Measurements from ENCODE around the gene MSI2.

Gene MSI2

DNA sequence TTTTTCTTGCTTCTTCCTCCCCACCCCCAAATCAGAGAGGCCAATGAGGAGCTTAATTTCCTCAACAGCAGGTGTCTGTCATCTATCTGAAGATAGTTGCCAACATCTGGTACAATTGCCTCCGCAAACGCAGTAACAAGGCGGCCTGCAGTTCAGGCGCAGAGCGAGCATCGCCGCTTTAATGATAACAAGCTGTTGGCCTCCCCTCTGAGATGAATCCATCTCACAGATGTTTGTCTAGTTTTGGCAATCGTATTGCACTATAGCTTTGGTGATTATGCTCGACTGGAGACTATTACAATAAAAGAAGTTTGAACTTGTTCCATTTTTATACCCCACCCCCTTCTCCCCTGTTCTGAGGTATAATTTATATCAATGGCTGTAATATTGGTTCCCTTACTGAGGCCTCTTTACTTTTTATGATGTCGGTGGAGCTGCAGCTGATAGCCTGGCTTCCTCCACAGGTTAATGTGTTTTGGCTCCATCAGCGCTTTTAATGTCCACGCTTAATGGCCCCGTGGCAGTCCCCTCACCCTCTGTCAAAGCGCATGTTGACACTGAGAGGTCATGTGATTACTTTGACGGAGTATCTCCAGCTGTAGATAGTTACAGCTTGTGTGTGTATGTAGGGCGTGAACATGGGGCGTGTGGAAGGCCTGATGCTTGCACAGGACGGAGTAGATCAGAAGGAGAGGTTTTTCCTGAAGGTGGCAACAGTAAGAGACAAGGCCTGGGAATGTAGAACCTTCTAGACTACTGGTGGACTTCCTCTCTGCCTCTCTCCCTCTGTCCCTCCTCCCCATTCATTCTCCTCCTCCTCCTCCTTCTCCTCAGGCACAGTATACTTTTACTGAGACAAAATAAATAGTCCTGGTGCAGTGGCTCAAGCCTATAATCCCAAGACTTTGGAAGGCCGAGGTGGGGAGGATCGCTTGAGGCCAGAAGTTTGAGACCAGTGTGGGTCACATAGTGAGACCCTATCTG is 164.7 kb downstream of the MSI2 start:
- no peak for DNase-seq (ENCODE audit: low read depth, low spot score)
- no peak overlapping the region for H3K9ac ChIP-seq (ENCODE audit: insufficient read length)
- no peaks in the 10 kb centered on the region for H3K36me3 ChIP-seq (ENCODE audit: insufficient read depth, low read length)
- H3K27ac ChIP-seq = no peak overlapping the region
- H3K4me3 ChIP-seq = no peak overlapping the region
- TF ChIP-seq EZH2 (IDR thresholded peaks at IDR 0.05) = no peak
- TF ChIP-seq FOXP2 (optimal IDR thresholded peaks at IDR 0.05; ENCODE audit: control extremely low read depth, extremely low read length, insufficient read depth) = no peak
- no peaks in the 10 kb centered on the region for H3K9me3 ChIP-seq (ENCODE audit: low read depth, low read length)

DNA sequence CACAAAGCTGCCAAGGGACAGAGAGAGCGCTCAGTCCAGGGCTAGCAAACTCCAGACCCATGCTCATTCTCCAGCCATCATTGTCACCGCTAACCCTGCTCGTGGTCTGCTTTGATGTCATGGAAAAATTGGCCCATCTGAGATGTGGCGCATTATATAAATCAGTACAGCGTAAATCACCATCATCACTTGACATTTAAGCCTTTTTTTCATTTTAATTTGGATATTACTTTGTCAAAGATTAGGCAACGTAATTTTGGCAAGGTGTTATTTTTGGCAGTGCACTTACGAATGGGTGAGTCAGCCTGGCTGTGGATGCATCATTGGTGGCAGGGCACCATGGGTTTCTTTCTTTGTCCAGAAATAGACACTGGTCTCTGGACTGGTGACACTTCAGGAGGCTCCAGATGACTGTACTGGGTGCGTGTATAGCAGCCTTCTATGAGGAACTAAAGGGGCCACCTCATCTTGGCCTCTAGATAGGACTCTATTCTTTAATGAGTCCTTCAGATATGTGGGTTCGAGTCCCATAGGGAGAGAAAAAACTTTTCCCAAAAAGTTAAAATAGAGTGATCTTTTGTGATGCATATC is 166.3 kb downstream of the MSI2 start:
- Histone ChIP-seq H3K9me3 (ENCODE audit: low read depth, low read length) (no peaks in the 10 kb centered on the region), H3K9ac (ENCODE audit: insufficient read length) (no peak overlapping the region), H3K27ac (no peak overlapping the region), H3K4me3 (no peak overlapping the region), H3K36me3 (ENCODE audit: insufficient read depth, low read length) (no peaks in the 10 kb centered on the region)
- TF ChIP-seq FOXP2 (optimal IDR thresholded peaks at IDR 0.05; ENCODE audit: control extremely low read depth, extremely low read length, insufficient read depth) (no peak), POLR2AphosphoS5 (IDR thresholded peaks at IDR 0.05; ENCODE audit: borderline replicate concordance, low read depth, low read length) (no peak), EZH2 (IDR thresholded peaks at IDR 0.05) (no peak)
- DNase-seq (ENCODE audit: low read depth, low spot score) = no peak

DNA sequence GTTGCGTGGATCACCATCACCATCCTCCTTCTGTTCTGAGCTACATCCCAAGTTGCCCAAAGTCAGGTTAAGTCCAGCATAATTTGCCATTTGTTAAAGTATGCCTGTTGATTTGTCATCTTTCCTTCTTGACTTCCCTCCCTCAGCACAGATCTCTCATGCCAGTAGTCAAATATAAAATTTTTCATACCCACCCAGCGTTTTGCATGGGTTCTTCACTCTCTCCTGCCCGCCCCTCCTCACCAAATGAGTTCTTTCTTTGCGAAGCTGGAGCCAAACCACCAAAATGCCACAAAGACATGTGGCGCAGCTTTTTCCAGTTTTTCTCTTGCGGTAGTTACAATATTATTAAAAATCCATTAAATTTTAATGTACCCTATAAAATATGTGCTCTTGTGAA is 167.2 kb downstream of the MSI2 start:
- no peak for TF ChIP-seq POLR2AphosphoS5 (IDR thresholded peaks at IDR 0.05; ENCODE audit: borderline replicate concordance, low read depth, low read length)
- TF ChIP-seq EZH2 (IDR thresholded peaks at IDR 0.05) = no peak
- no peak for TF ChIP-seq FOXP2 (optimal IDR thresholded peaks at IDR 0.05; ENCODE audit: control extremely low read depth, extremely low read length, insufficient read depth)
- no peaks in the 10 kb centered on the region for H3K9me3 ChIP-seq (ENCODE audit: low read depth, low read length)
- H3K36me3 ChIP-seq (ENCODE audit: insufficient read depth, low read length) = no peaks in the 10 kb centered on the region
- no peak overlapping the region for H3K9ac ChIP-seq (ENCODE audit: insufficient read length)
- no peak overlapping the region for H3K4me3 ChIP-seq
- DNase-seq (ENCODE audit: low read depth, low spot score) = no peak
- no peak overlapping the region for H3K27ac ChIP-seq

DNA sequence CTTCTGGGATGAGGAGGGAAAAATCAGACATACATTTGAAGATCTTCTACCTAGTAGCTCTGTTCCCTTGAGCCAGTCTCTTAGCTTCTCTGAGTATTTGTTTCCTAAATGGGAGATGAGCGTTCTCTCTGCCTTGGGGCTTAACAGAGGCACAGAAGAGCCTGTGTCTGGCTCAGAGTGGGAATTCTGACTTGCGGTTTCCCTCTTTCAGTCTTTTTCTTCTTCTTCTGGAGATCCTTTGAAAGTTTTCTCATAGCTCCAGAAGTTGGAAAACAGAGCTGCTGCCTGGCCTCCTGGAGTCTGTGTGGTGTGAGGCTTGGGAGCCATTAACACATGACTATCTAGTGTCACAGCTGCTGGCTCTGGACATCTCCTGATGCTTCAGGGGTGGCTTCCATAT is 167.9 kb downstream of the MSI2 start:
- H3K9ac ChIP-seq (ENCODE audit: insufficient read length) = no peak overlapping the region
- H3K4me3 ChIP-seq = no peak overlapping the region
- H3K9me3 ChIP-seq (ENCODE audit: low read depth, low read length) = no peaks in the 10 kb centered on the region
- no peaks in the 10 kb centered on the region for H3K36me3 ChIP-seq (ENCODE audit: insufficient read depth, low read length)
- H3K27ac ChIP-seq = no peak overlapping the region
- TF ChIP-seq FOXP2 (optimal IDR thresholded peaks at IDR 0.05; ENCODE audit: control extremely low read depth, extremely low read length, insufficient read depth) = no peak
- TF ChIP-seq EZH2 (IDR thresholded peaks at IDR 0.05) = no peak
- TF ChIP-seq POLR2AphosphoS5 (IDR thresholded peaks at IDR 0.05; ENCODE audit: borderline replicate concordance, low read depth, low read length) = no peak
- no peak for DNase-seq (ENCODE audit: low read depth, low spot score)

DNA sequence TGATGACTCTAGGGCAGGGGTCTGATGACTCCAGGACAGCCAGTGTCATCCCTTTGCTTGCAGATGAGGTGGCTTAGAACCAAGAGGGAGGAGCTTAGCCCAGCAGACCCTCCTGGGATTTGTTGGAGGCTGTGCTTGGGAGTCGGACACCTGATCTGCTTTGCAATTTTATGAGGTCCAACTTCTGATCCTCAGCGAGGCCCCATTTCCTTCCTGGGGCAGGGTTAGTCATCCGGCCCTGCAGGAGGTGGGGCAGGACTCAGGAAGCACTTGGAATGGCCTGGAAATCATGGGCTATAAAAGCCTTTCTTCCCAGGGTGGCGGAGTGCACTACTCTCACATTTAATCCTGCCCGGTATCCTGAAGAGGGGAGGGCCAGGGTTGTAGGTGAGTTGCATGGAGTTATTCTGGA is 168.5 kb downstream of the MSI2 start:
- TF ChIP-seq EZH2 (IDR thresholded peaks at IDR 0.05) = no peak
- no peak; the same call in 1 of the 2 replicates for TF ChIP-seq POLR2AphosphoS5 (IDR thresholded peaks at IDR 0.05; ENCODE audit: borderline replicate concordance, low read depth, low read length)
- TF ChIP-seq FOXP2 (optimal IDR thresholded peaks at IDR 0.05; ENCODE audit: control extremely low read depth, extremely low read length, insufficient read depth) = no peak
- H3K4me3 ChIP-seq = no peak overlapping the region
- DNase-seq (ENCODE audit: low read depth, low spot score) = no peak
- no peaks in the 10 kb centered on the region for H3K36me3 ChIP-seq (ENCODE audit: insufficient read depth, low read length)
- H3K9ac ChIP-seq (ENCODE audit: insufficient read length) = no peak overlapping the region
- no peaks in the 10 kb centered on the region for H3K9me3 ChIP-seq (ENCODE audit: low read depth, low read length)
- no peak overlapping the region for H3K27ac ChIP-seq

DNA sequence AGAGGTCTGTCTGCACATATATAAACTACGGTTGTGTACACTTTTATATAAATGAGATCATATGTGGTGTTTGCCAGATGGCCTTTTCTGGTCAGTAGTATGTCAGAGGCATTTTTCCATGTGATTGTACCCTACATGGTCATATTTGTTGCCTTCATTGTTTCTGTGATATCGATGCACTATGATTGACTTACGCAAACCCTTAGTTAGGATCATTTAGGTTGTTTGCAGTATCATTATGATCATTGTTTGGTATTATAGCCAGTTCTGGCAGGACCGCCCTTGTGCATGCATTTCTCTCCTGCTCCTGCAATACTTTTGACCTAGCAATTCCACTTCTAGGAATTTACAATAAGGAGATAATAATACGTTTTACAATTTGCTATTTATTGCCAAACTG is 169.1 kb downstream of the MSI2 start:
- Histone ChIP-seq H3K27ac (no peak overlapping the region), H3K36me3 (ENCODE audit: insufficient read depth, low read length) (no peaks in the 10 kb centered on the region), H3K9ac (ENCODE audit: insufficient read length) (no peak overlapping the region), H3K4me3 (no peak overlapping the region), H3K9me3 (ENCODE audit: low read depth, low read length) (no peaks in the 10 kb centered on the region)
- no peak for DNase-seq (ENCODE audit: low read depth, low spot score)
- no peak for TF ChIP-seq POLR2AphosphoS5 (IDR thresholded peaks at IDR 0.05; ENCODE audit: borderline replicate concordance, low read depth, low read length)
- no peak for TF ChIP-seq FOXP2 (optimal IDR thresholded peaks at IDR 0.05; ENCODE audit: control extremely low read depth, extremely low read length, insufficient read depth)
- no peak for TF ChIP-seq EZH2 (IDR thresholded peaks at IDR 0.05)

DNA sequence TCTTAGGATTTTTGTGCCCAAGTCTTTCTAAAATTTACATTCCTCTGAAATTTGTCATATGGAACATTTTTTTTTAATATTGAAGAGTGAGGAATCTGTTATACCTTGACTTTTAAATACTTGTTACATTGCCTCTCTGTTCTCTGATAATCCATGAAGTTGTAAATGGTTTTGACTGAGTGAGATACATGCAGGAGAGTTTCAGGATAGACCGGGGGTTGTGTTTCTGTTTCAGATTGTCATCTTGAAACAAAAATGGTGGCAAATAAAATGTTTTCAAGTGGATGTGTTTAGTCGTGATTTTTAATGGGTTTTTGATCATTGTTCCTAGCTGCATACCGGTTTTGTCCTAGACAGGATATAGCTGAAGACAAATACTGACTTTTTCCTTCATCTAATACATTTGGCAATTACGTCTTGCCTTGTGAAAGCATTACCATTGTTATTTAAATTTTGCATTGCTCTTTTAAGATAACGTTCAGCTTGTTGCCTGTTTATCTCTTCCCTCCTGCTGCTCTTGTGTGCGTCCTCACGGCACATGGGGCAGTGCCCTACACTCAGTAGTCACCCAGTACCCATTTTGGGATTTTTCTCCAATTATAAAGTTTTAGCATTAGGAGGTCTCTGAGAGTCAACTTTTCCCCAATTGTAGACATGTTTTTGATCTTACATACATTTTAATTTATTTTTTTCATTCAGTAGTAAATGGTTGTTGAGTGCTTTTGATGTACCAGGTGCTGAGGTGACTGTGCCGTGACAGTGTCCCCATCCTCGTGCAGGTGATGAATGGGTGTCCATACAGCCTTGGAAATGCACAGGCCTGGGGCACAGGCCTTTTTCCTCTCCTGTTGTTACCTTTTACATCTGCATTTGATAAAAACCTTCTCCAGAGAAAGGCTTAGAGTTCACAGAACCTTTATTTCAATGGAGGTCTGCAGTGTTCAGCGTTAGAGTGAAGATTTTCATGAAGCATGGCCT is 169.9 kb downstream of the MSI2 start:
- Histone ChIP-seq H3K27ac (no peak overlapping the region), H3K36me3 (ENCODE audit: insufficient read depth, low read length) (no peaks in the 10 kb centered on the region), H3K9ac (ENCODE audit: insufficient read length) (no peak overlapping the region), H3K9me3 (ENCODE audit: low read depth, low read length) (no peaks in the 10 kb centered on the region), H3K4me3 (no peak overlapping the region)
- DNase-seq (ENCODE audit: low read depth, low spot score) = no peak
- TF ChIP-seq EZH2 (IDR thresholded peaks at IDR 0.05) = no peak

DNA sequence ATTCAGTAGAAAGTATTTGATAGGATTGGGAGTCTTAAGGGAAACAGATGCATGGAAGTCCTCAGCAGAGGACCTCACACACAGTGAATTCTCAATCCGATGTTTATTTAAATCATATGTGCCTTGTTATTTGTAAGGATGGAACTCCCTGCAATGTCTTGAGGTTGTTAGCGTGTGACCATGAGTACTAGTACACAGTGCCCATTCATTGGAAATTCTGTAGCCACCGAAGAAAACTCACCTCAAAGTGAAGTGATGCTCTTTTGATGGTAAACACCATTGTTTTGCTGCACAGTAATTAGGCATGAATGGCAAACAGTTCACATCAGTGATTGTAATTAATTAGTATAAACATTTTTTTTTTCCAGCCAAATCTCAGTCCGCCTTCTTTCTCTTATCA is 173.6 kb downstream of the MSI2 start:
- Histone ChIP-seq H3K27ac (no peak overlapping the region), H3K36me3 (ENCODE audit: insufficient read depth, low read length) (no peaks in the 10 kb centered on the region), H3K4me3 (no peak overlapping the region), H3K9me3 (ENCODE audit: low read depth, low read length) (no peaks in the 10 kb centered on the region), H3K9ac (ENCODE audit: insufficient read length) (no peak overlapping the region)
- DNase-seq (ENCODE audit: low read depth, low spot score) = no peak
- no peak for TF ChIP-seq EZH2 (IDR thresholded peaks at IDR 0.05)
- no peak for TF ChIP-seq FOXP2 (optimal IDR thresholded peaks at IDR 0.05; ENCODE audit: control extremely low read depth, extremely low read length, insufficient read depth)
- TF ChIP-seq POLR2AphosphoS5 (IDR thresholded peaks at IDR 0.05; ENCODE audit: borderline replicate concordance, low read depth, low read length) = no peak

Data from SK-N-MC (cell line).